ENCODE measurements around the gene NKAIN2.

Gene NKAIN2

GRCh38 chr6:123829302-123829953, 25.8 kb downstream of the NKAIN2 start:
- H3K9me3 ChIP-seq (ENCODE audit: insufficient read depth, low read length) = no peaks in the 10 kb centered on the region
- no peak overlapping the region for H3K9ac ChIP-seq (ENCODE audit: low read length)
- H3K4me2 ChIP-seq (ENCODE audit: low read depth, low read length, poor library complexity, severe bottlenecking) = no peak overlapping the region
- TF ChIP-seq CTCF (IDR thresholded peaks at IDR 0.05; ENCODE audit: insufficient read depth, low read length, poor library complexity, severe bottlenecking) = no peak
- no peak for TF ChIP-seq EZH2phosphoT487 (conservative IDR thresholded peaks at IDR 0.05; ENCODE audit: low read length)
- no peaks in the 10 kb centered on the region for H3K27me3 ChIP-seq (ENCODE audit: low read length)
- no peaks in the 10 kb centered on the region for H3K9me2 ChIP-seq (replicated peaks; ENCODE audit: insufficient read depth, low read length)
- no peaks in the 10 kb centered on the region for H3F3A ChIP-seq (ENCODE audit: insufficient read depth)
- no peak overlapping the region for H2AFZ ChIP-seq (ENCODE audit: low read depth, low read length, severe bottlenecking)
- no peaks in the 10 kb centered on the region for H3K79me2 ChIP-seq (ENCODE audit: insufficient read depth, low read length)
- no peaks in the 10 kb centered on the region for H4K20me1 ChIP-seq (ENCODE audit: low read depth, low read length)
- no peak overlapping the region for H3K27ac ChIP-seq (ENCODE audit: low read depth, low read length)
- no peak overlapping the region for H3K4me3 ChIP-seq (ENCODE audit: insufficient read depth, low read length, poor library complexity, severe bottlenecking)
- H3K36me3 ChIP-seq (ENCODE audit: low read length) = no peaks in the 10 kb centered on the region

- TF ChIP-seq EZH2phosphoT487 (conservative IDR thresholded peaks at IDR 0.05; ENCODE audit: low read length) (no peak), CTCF (IDR thresholded peaks at IDR 0.05; ENCODE audit: insufficient read depth, low read length, poor library complexity, severe bottlenecking) (no peak)
- no peak overlapping the region for H3K9ac ChIP-seq (ENCODE audit: low read length)
- no peaks in the 10 kb centered on the region for H3K79me2 ChIP-seq (ENCODE audit: insufficient read depth, low read length)
- H2AFZ ChIP-seq (ENCODE audit: low read depth, low read length, severe bottlenecking) = no peak overlapping the region
- no peak overlapping the region for H3K4me3 ChIP-seq (ENCODE audit: insufficient read depth, low read length, poor library complexity, severe bottlenecking)
- H3K4me2 ChIP-seq (ENCODE audit: low read depth, low read length, poor library complexity, severe bottlenecking) = no peak overlapping the region
- H3F3A ChIP-seq (ENCODE audit: insufficient read depth) = no peaks in the 10 kb centered on the region
- H3K9me2 ChIP-seq (replicated peaks; ENCODE audit: insufficient read depth, low read length) = no peaks in the 10 kb centered on the region
- no peak overlapping the region for H3K27ac ChIP-seq (ENCODE audit: low read depth, low read length)
- H3K36me3 ChIP-seq (ENCODE audit: low read length) = no peaks in the 10 kb centered on the region
- no peaks in the 10 kb centered on the region for H4K20me1 ChIP-seq (ENCODE audit: low read depth, low read length)
- H3K27me3 ChIP-seq (ENCODE audit: low read length) = no peaks in the 10 kb centered on the region
- H3K9me3 ChIP-seq (ENCODE audit: insufficient read depth, low read length) = no peaks in the 10 kb centered on the region
Observed at GRCh38 chr6:123830120-123830519, 26.5 kb downstream of the NKAIN2 start.

- no peak overlapping the region for H3K4me3 ChIP-seq (ENCODE audit: insufficient read depth, low read length, poor library complexity, severe bottlenecking)
- no peaks in the 10 kb centered on the region for H3K9me2 ChIP-seq (replicated peaks; ENCODE audit: insufficient read depth, low read length)
- H3K79me2 ChIP-seq (ENCODE audit: insufficient read depth, low read length) = no peaks in the 10 kb centered on the region
- H3K27ac ChIP-seq (ENCODE audit: low read depth, low read length) = no peak overlapping the region
- H3K36me3 ChIP-seq (ENCODE audit: low read length) = no peaks in the 10 kb centered on the region
- H3F3A ChIP-seq (ENCODE audit: insufficient read depth) = no peaks in the 10 kb centered on the region
- no peaks in the 10 kb centered on the region for H4K20me1 ChIP-seq (ENCODE audit: low read depth, low read length)
- H2AFZ ChIP-seq (ENCODE audit: low read depth, low read length, severe bottlenecking) = no peak overlapping the region
- H3K9me3 ChIP-seq (ENCODE audit: insufficient read depth, low read length) = no peaks in the 10 kb centered on the region
- no peaks in the 10 kb centered on the region for H3K27me3 ChIP-seq (ENCODE audit: low read length)
- no peak overlapping the region for H3K4me2 ChIP-seq (ENCODE audit: low read depth, low read length, poor library complexity, severe bottlenecking)
- no peak overlapping the region for H3K9ac ChIP-seq (ENCODE audit: low read length)
- TF ChIP-seq EZH2phosphoT487 (conservative IDR thresholded peaks at IDR 0.05; ENCODE audit: low read length) (no peak), CTCF (IDR thresholded peaks at IDR 0.05; ENCODE audit: insufficient read depth, low read length, poor library complexity, severe bottlenecking) (no peak)
Observed at GRCh38 chr6:123838505-123839234, 35.0 kb downstream of the NKAIN2 start.
